Measurements from ENCODE around the gene EMSY.

GRCh38 chr11:76558891-76559290 lies 114.1 kb downstream of the EMSY start:
- TF ChIP-seq POLR2A (IDR thresholded peaks at IDR 0.05; ENCODE audit: low read depth, low read length) (no peak), TAF1 (IDR thresholded peaks at IDR 0.05; ENCODE audit: low read depth, low read length) (no peak), POLR2AphosphoS5 (IDR thresholded peaks at IDR 0.05; ENCODE audit: low read depth, low read length) (no peak), PAX5 (IDR thresholded peaks at IDR 0.05; ENCODE audit: insufficient read depth, low read length, severe bottlenecking) (no peak), SPI1 (IDR thresholded peaks at IDR 0.05; ENCODE audit: low read depth, low read length) (no peak)
